A549 (cell line): ENCODE results near the gene TCL1A. TPM values are rescaled to one million over a fixed set of nuclear protein-coding genes. Genes with fewer than 3 reads are reported as not detected.

Experiments
- ATAC-seq, 2 experiments: fragments of 200-7000 bp in 1 of 2; fragments of >200 bp in 1 of 2; cut with Nextera tagmentation in 1 of 2; cut with Tn5 transposase in 1 of 2; 3 replicates each; pipeline versions ENCODE4 v1.8.0 to v1.9.1; 2018 to 2020; ENCODE audit warnings: mild to moderate bottlenecking in 1 of 2, moderate library complexity in 1 of 2
- CTCF ChIA-PET: fragments of 300-600 bp; sonication (Branson Sonifier 250); formaldehyde crosslinking; extraction: SDS; loops from one replicate; lab custom pipeline; 2021; ENCODE audit warnings: antibody characterized with exemption, inconsistent platforms; lab: Yijun Ruan, JAX
- POLR2A ChIA-PET: fragments of 350-600 bp; formaldehyde crosslinking; extraction: SDS; loops from one replicate; lab custom pipeline; 2021; ENCODE audit warnings: antibody characterized with exemption, inconsistent platforms; lab: Yijun Ruan, JAX
- DNase-seq, 2 experiments: peaks; one replicate each; pipeline versions ENCODE4 v3.0.0 to v3.0.0-alpha.2; 2011 to 2016; ENCODE audit warnings: low read depth in 1 of 2, low spot score in 1 of 2
- FAIRE-seq: peaks from 2 replicates; lab custom pipeline; 2011; peaks lifted over from hg19 to GRCh38; lab: Jason Lieb, UNC
- H3K27ac ChIP-seq, 2 experiments: fragments of >200 bp; sonication (Bioruptor Twin); formaldehyde crosslinking; 3 replicates each; pipeline ENCODE4 v1.5.1; 2016 to 2017
- H3K4me1 ChIP-seq: fragments of >200 bp; sonication (Bioruptor Twin); formaldehyde crosslinking; 3 replicates; pipeline ENCODE4 v1.6.1; 2016
- H3K4me2 ChIP-seq: fragments of >200 bp; sonication (Bioruptor Twin); formaldehyde crosslinking; 3 replicates; pipeline ENCODE4 v1.6.1; 2016
- H3K4me3 ChIP-seq: fragments of >200 bp; sonication (Bioruptor Twin); formaldehyde crosslinking; 3 replicates; pipeline ENCODE4 v1.5.1; 2016
- H3K9me3 ChIP-seq: fragments of >200 bp; sonication (Bioruptor Twin); formaldehyde crosslinking; 3 replicates; pipeline ENCODE4 v1.6.1; 2016
- ATOH8 ChIP-seq: fragments of 250-450 bp; sonication (Bioruptor Pico); IDR thresholded peaks from 2 replicates; pipeline ENCODE4 v1.5.0; 2020; ENCODE audit warnings: low read depth, mild to moderate bottlenecking, moderate library complexity
- CBX2 ChIP-seq: fragments of 200-600 bp; sonication (generic); IDR thresholded peaks from 2 replicates; pipeline ENCODE4 v1.6.1; 2016; ENCODE audit warnings: low read depth, mild to moderate bottlenecking, borderline replicate concordance
- CBX8 ChIP-seq: fragments of 200-600 bp; sonication (generic); IDR thresholded peaks from 2 replicates; pipeline ENCODE4 v1.6.1; 2016
- CTCF ChIP-seq: fragments of >200 bp; sonication (Bioruptor Twin); formaldehyde crosslinking; IDR thresholded peaks from 3 replicates; pipeline ENCODE4 v1.5.1; 2016
- EHF ChIP-seq: fragments of 250-450 bp; sonication (Bioruptor Pico); IDR thresholded peaks from 2 replicates; pipeline ENCODE4 v1.5.0; 2020; ENCODE audit warnings: mild to moderate bottlenecking
- FOSL2 ChIP-seq, 2 experiments: fragments of 450-650 bp in 1 of 2; fragments of >200 bp in 1 of 2; sonication (Bioruptor Twin) in 1 of 2; formaldehyde crosslinking; IDR thresholded peaks; 2 replicates each; pipeline versions ENCODE4 v1.5.0 to v1.6.1; 2016 to 2020; ENCODE audit warnings: mild to moderate bottlenecking in 1 of 2, moderate library complexity in 1 of 2
- FOXS1 ChIP-seq: fragments of 250-450 bp; sonication (Bioruptor Pico); IDR thresholded peaks from 2 replicates; pipeline ENCODE4 v1.5.0; 2020; ENCODE audit warnings: mild to moderate bottlenecking, moderate library complexity
- HDAC2 ChIP-seq: fragments of 200-600 bp; sonication (generic); IDR thresholded peaks from 2 replicates; pipeline ENCODE4 v1.6.1; 2016
- HEYL ChIP-seq: fragments of 250-450 bp; sonication (Bioruptor Pico); IDR thresholded peaks from 2 replicates; pipeline ENCODE4 v1.8.0; 2021; ENCODE audit warnings: mild to moderate bottlenecking, moderate library complexity
- JUN ChIP-seq, 2 experiments: fragments of >200 bp; sonication (Bioruptor Twin); formaldehyde crosslinking; IDR thresholded peaks; 2 replicates in 1 of 2; 3 replicates in 1 of 2; pipeline ENCODE4 v1.6.1; 2016 to 2017
- KDM5A ChIP-seq: fragments of 200-600 bp; sonication (generic); IDR thresholded peaks from 2 replicates; pipeline ENCODE4 v1.6.1; 2016; ENCODE audit warnings: antibody characterized with exemption, mild to moderate bottlenecking
- MAFK ChIP-seq: fragments of 450-650 bp; IDR thresholded peaks from 2 replicates; pipeline ENCODE4 v1.6.1; 2014; ENCODE audit not compliant: partially characterized antibody
- NPAS2 ChIP-seq: fragments of 250-450 bp; sonication (Bioruptor Pico); IDR thresholded peaks from 2 replicates; pipeline ENCODE4 v1.8.0; 2022; ENCODE audit warnings: mild to moderate bottlenecking, moderate library complexity, borderline replicate concordance
- RCOR1 ChIP-seq: fragments of 150-350 bp; IDR thresholded peaks from 2 replicates; pipeline ENCODE4 v1.6.1; 2014; ENCODE audit warnings: antibody characterized with exemption, low read length, low read depth
- REST ChIP-seq: fragments of 200-600 bp; sonication (generic); IDR thresholded peaks from 2 replicates; pipeline ENCODE4 v1.6.1; 2016; ENCODE audit warnings: antibody characterized with exemption, mild to moderate bottlenecking, moderate library complexity
- RFX5 ChIP-seq: fragments of 450-650 bp; IDR thresholded peaks from 2 replicates; pipeline ENCODE4 v1.7.1; 2014; ENCODE audit warnings: antibody characterized with exemption, mild to moderate bottlenecking, moderate library complexity
- SMC3 ChIP-seq: fragments of >200 bp; sonication (Bioruptor Twin); formaldehyde crosslinking; IDR thresholded peaks from 3 replicates; pipeline ENCODE4 v1.6.1; 2018; ENCODE audit warnings: inconsistent platforms
- SREBF2 ChIP-seq: fragments of 450-650 bp; IDR thresholded peaks from 2 replicates; pipeline ENCODE4 v1.6.1; 2014; ENCODE audit warnings: mild to moderate bottlenecking, moderate library complexity
- ZFP36 ChIP-seq: fragments of 450-650 bp; IDR thresholded peaks from 2 replicates; pipeline ENCODE4 v1.6.1; 2014; ENCODE audit warnings: borderline replicate concordance; ENCODE audit not compliant: partially characterized antibody
- WGBS: methylation state at CpG from one replicate; pipeline ENCODE4 v1.1.6; 2017; ENCODE audit errors: missing lambda C conversion rate; 5-methylcytosine and 5-hydroxymethylcytosine counted together
- polyA plus RNA-seq, 4 experiments: library from polyadenylated mRNA; depleted of rRNA in 3 of 4; stranded (reverse); fragments of >200 nt; fragmentation: RNase III in 1 of 4; extraction: RNeasy Plus Mini Kit Qiagen cat#74134 plus additional on column Dnase treatment in 1 of 4; gene quantifications; 2 replicates in 3 of 4; 3 replicates in 1 of 4; pipeline ENCODE4 v1.2.3, GENCODE V29; 2011 to 2017
- TF ChIP-seq, protein P1 (sequence below): fragments of 250-450 bp; sonication (Bioruptor Pico); IDR thresholded peaks from 2 replicates; pipeline ENCODE4 v1.5.0; 2021; ENCODE audit warnings: mild to moderate bottlenecking, moderate library complexity, borderline replicate concordance
- TF ChIP-seq, protein P2 (sequence below): IDR thresholded peaks from 2 replicates; pipeline ENCODE4 v1.6.1; 2012
- TF ChIP-seq, protein P3 (sequence below): fragments of 450-650 bp; IDR thresholded peaks from 2 replicates; pipeline ENCODE4 v1.6.1; 2014; ENCODE audit warnings: antibody characterized with exemption

Gene TCL1A
- polyA plus RNA-seq, 2 of the 4 experiments (the other 2 are of a cell fraction) = not detected

GRCh38 chr14:95664546-95664945 is 49.4 kb downstream of the TCL1A start (continued):
- TF ChIP-seq ZFP36 = no peak
- TF ChIP-seq CBX8 = no peak
- TF ChIP-seq, all 56 proteins: peak for 0

DNA sequence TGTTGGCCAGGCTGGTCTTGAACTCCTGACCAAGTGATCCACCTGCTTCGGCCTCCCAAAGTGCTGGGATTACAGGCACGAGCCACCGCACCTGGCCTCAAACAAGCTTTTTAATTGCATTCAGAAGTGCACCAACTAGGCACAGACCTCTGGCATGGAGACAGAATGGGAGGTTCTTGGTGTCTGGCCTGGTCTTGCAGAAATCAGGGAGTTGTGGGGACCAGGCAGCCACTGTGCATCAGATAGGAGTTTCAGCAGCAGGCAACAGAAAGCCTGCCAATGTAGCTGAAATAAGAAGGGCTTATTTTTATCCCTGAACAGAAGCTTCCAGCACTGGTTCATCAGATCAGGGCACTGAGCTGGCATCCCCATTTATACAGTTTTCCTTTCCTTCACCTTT is 49.9 kb downstream of the TCL1A start:
- WGBS = 53% methylated on average over 3 of the region's 3 CpGs
- FAIRE-seq (no peak), DNase-seq (no peak), ATAC-seq (no peak)
- no peak overlapping the region for H3K4me3 ChIP-seq
- H3K4me2 ChIP-seq = no peak overlapping the region
- H3K27ac ChIP-seq = no peak overlapping the region
- TF ChIP-seq, protein P1, sequence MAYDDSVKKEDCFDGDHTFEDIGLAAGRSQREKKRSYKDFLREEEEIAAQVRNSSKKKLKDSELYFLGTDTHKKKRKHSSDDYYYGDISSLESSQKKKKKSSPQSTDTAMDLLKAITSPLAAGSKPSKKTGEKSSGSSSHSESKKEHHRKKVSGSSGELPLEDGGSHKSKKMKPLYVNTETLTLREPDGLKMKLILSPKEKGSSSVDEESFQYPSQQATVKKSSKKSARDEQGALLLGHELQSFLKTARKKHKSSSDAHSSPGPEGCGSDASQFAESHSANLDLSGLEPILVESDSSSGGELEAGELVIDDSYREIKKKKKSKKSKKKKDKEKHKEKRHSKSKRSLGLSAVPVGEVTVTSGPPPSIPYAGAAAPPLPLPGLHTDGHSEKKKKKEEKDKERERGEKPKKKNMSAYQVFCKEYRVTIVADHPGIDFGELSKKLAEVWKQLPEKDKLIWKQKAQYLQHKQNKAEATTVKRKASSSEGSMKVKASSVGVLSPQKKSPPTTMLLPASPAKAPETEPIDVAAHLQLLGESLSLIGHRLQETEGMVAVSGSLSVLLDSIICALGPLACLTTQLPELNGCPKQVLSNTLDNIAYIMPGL = no peak
- TF ChIP-seq SREBF2 (no peak), NPAS2 (CRISPR knock-in tag) (no peak), ZFP36 (no peak), KDM5A (no peak), RFX5 (no peak), HEYL (no peak)
- TF ChIP-seq, protein P2, sequence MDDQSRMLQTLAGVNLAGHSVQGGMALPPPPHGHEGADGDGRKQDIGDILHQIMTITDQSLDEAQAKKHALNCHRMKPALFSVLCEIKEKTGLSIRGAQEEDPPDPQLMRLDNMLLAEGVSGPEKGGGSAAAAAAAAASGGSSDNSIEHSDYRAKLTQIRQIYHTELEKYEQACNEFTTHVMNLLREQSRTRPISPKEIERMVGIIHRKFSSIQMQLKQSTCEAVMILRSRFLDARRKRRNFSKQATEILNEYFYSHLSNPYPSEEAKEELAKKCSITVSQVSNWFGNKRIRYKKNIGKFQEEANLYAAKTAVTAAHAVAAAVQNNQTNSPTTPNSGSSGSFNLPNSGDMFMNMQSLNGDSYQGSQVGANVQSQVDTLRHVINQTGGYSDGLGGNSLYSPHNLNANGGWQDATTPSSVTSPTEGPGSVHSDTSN = no peak
- ChIA-PET POLR2A (no interaction called here), CTCF (interaction anchor here (0.6 to 0.8 kb wide), 2 partner anchors 103 to 296 kb away, joined by 3 read pairs; no protein-coding TSS in a partner anchor)
- no peaks in the 10 kb centered on the region for H3K9me3 ChIP-seq
- H3K4me1 ChIP-seq = no peaks in the 10 kb centered on the region

GRCh38 chr14:95663226-95663797 is 50.6 kb downstream of the TCL1A start:
- H3K9me3 ChIP-seq = no peaks in the 10 kb centered on the region
- DNase-seq (no peak), ATAC-seq (no peak), FAIRE-seq (no peak)
- H3K4me1 ChIP-seq = no peaks in the 10 kb centered on the region
- H3K4me3 ChIP-seq = no peak overlapping the region
- H3K4me2 ChIP-seq = no peak overlapping the region
- WGBS = 51% methylated on average over 5 of the region's 5 CpGs
- no peak overlapping the region for H3K27ac ChIP-seq
- ChIA-PET CTCF (interaction anchor here (0.6 to 0.8 kb wide), 2 partner anchors 102 to 238 kb away, joined by 3 read pairs; no protein-coding TSS in a partner anchor), POLR2A (no interaction called here)
- TF ChIP-seq REST = no peak
- TF ChIP-seq JUN (IDR thresholded peaks at IDR 0.05) = no peak
- TF ChIP-seq, protein P3, sequence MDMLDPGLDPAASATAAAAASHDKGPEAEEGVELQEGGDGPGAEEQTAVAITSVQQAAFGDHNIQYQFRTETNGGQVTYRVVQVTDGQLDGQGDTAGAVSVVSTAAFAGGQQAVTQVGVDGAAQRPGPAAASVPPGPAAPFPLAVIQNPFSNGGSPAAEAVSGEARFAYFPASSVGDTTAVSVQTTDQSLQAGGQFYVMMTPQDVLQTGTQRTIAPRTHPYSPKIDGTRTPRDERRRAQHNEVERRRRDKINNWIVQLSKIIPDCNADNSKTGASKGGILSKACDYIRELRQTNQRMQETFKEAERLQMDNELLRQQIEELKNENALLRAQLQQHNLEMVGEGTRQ = no peak
- no peak for TF ChIP-seq ATOH8 (CRISPR knock-in tag)
- no peak for TF ChIP-seq SREBF2
- no peak for TF ChIP-seq FOSL2 (IDR thresholded peaks at IDR 0.05)
- no peak for TF ChIP-seq FOSL2 (CRISPR knock-in tag; IDR thresholded peaks at IDR 0.05)
- TF ChIP-seq FOXS1 (CRISPR knock-in tag) = no peak
- no peak for TF ChIP-seq CTCF
- no peak for TF ChIP-seq CBX2
- TF ChIP-seq HDAC2 = no peak
- TF ChIP-seq RFX5 = no peak
- TF ChIP-seq MAFK = no peak
- no peak for TF ChIP-seq RCOR1
- TF ChIP-seq SMC3 = no peak
- no peak for TF ChIP-seq HEYL
- TF ChIP-seq EHF = no peak
